ENCODE data around the gene KLHL3. TPM values are rescaled to one million over a fixed set of nuclear protein-coding genes. Genes with fewer than 3 reads are reported as not detected.

Gene KLHL3
- total RNA-seq, 1 donor from 2014 or later, result 8.9 TPM

GRCh38 chr5:137621861-137622823 is 113.7 kb downstream of the KLHL3 start:
- H3K4me2 ChIP-seq (ENCODE audit: low read length), result peak overlapping the region; percentile 34
- H3K36me3 Mint-ChIP-seq (ENCODE audit: low read depth, unreplicated experiment), result peaks cover 4% of the 10 kb centered on the region

GRCh38 chr5:137621306-137621705 is 114.6 kb downstream of the KLHL3 start:
- H4K20me1 ChIP-seq (ENCODE audit: insufficient read depth, low read length), result no peaks in the 10 kb centered on the region
- TF ChIP-seq EZH2 (IDR thresholded peaks at IDR 0.05; ENCODE audit: insufficient read depth, low read length) (no peak), CTCF (IDR thresholded peaks at IDR 0.05; ENCODE audit: insufficient read depth, low read depth, low read length) (no peak)
- H3K4me2 ChIP-seq (ENCODE audit: low read length), result no peak overlapping the region
- Mint-ChIP-seq H3K4me1 (ENCODE audit: low read depth, unreplicated experiment) (peaks cover 36% of the 10 kb centered on the region), H3K36me3 (ENCODE audit: low read depth, unreplicated experiment) (peaks cover 4% of the 10 kb centered on the region), H3K27me3 (ENCODE audit: low read depth, unreplicated experiment) (no peaks in the 10 kb centered on the region), H3K4me3 (ENCODE audit: unreplicated experiment) (no peak overlapping the region), H3K9me3 (ENCODE audit: unreplicated experiment) (no peaks in the 10 kb centered on the region), H3K27ac (ENCODE audit: unreplicated experiment) (peak overlapping the region; percentile 34)
- H3K27me3 ChIP-seq (ENCODE audit: insufficient read depth, low read length), result no peaks in the 10 kb centered on the region
- DNase-seq (ENCODE audit: low read depth) (no peak), FAIRE-seq (no peak)
- H3K9ac ChIP-seq (ENCODE audit: low read length), result peak overlapping the region; percentile 21
- no peaks in the 10 kb centered on the region for H3K79me2 ChIP-seq (ENCODE audit: insufficient read depth, low read length)
- no peak overlapping the region for H3K4me3 ChIP-seq (ENCODE audit: insufficient read depth, low read depth, low read length)
- no peak overlapping the region for H2AFZ ChIP-seq (ENCODE audit: low read depth, low read length)
- no peak overlapping the region for H3K27ac ChIP-seq (ENCODE audit: low read depth, low read length)
- H3K9me3 ChIP-seq (ENCODE audit: insufficient read depth, low read depth, low read length), result no peaks in the 10 kb centered on the region
- peaks cover 37% of the 10 kb centered on the region for H3K4me1 ChIP-seq (ENCODE audit: insufficient read depth, low read length)
- no peaks in the 10 kb centered on the region for H3K36me3 ChIP-seq (ENCODE audit: insufficient read depth, low read length)

More at GRCh38 chr5:137621861-137622823, 113.7 kb downstream of the KLHL3 start:
- Histone ChIP-seq H4K20me1 (ENCODE audit: insufficient read depth, low read length) (no peaks in the 10 kb centered on the region), H3K9ac (ENCODE audit: low read length) (peak overlapping the region; percentile 21), H3K27ac (ENCODE audit: low read depth, low read length) (peak overlapping the region; percentile 37), H3K4me3 (ENCODE audit: insufficient read depth, low read depth, low read length) (no peak overlapping the region), H3K79me2 (ENCODE audit: insufficient read depth, low read length) (no peaks in the 10 kb centered on the region), H3K4me1 (ENCODE audit: insufficient read depth, low read length) (peaks cover 37% of the 10 kb centered on the region), H3K27me3 (ENCODE audit: insufficient read depth, low read length) (no peaks in the 10 kb centered on the region), H2AFZ (ENCODE audit: low read depth, low read length) (no peak overlapping the region), H3K9me3 (ENCODE audit: insufficient read depth, low read depth, low read length) (no peaks in the 10 kb centered on the region), H3K36me3 (ENCODE audit: insufficient read depth, low read length) (no peaks in the 10 kb centered on the region)
- DNase-seq (ENCODE audit: low read depth) (peak; percentile 69), FAIRE-seq (peak; percentile 87)
- H3K4me3 Mint-ChIP-seq (ENCODE audit: unreplicated experiment), result no peak overlapping the region
- no peaks in the 10 kb centered on the region for H3K9me3 Mint-ChIP-seq (ENCODE audit: unreplicated experiment)
- H3K27me3 Mint-ChIP-seq (ENCODE audit: low read depth, unreplicated experiment), result no peaks in the 10 kb centered on the region
- peaks cover 36% of the 10 kb centered on the region for H3K4me1 Mint-ChIP-seq (ENCODE audit: low read depth, unreplicated experiment)
- TF ChIP-seq CTCF (IDR thresholded peaks at IDR 0.05; ENCODE audit: insufficient read depth, low read depth, low read length) (no peak), EZH2 (IDR thresholded peaks at IDR 0.05; ENCODE audit: insufficient read depth, low read length) (no peak)
- no peak overlapping the region for H3K27ac Mint-ChIP-seq (ENCODE audit: unreplicated experiment)

Data from astrocyte (in vitro differentiated cells and primary cell).